ENCODE data around the gene C2orf72. TPM values are rescaled to one million over a fixed set of nuclear protein-coding genes. Genes with fewer than 3 reads are reported as not detected.

The C2orf72 gene
- total and polyA plus RNA-seq, 2 donors (not counting 3 experiments of a cell fraction or from before 2014, with no cell fraction given), result 0.01 to 0.11 TPM

- no peak overlapping the region for H3K4me2 ChIP-seq (ENCODE audit: insufficient read depth, low read length)
- DNase-seq (ENCODE audit: low read depth, low spot score) (no peak), FAIRE-seq (no peak)
- no peaks in the 10 kb centered on the region for H3K36me3 ChIP-seq (ENCODE audit: control insufficient read depth in 2 of 2, extremely low read depth in 1 of 2, insufficient read depth in 2 of 2, low read length in 2 of 2)
- CTCF ChIA-PET, result interaction anchor here (1.3 to 1.7 kb wide), 2 partner anchors 12 to 175 kb away, joined by 3 read pairs; no protein-coding TSS in a partner anchor
- intact Hi-C loops (cut with micrococcal nuclease) (no loop called here), dilution Hi-C loops (cut with MboI; ENCODE audit: extremely low pct_ligation_motif_present, low sequenced_read_pairs) (no loop called here)
- POLR2A ChIA-PET, result no interaction called here
- H3K9me3 ChIP-seq (replicated peaks; ENCODE audit: control insufficient read depth, insufficient read depth, low read length), result no peaks in the 10 kb centered on the region
- H3K79me2 ChIP-seq (ENCODE audit: control insufficient read depth, insufficient read depth, low read length), result no peaks in the 10 kb centered on the region
- BruUV-seq (replicated peaks), result no TSS peak
- no peak overlapping the region for H3K27ac ChIP-seq (ENCODE audit: insufficient read depth, low read depth, low read length)
- H3K9ac ChIP-seq (replicated peaks; ENCODE audit: extremely low read depth, insufficient read depth, low read length), result no peak overlapping the region
- no peaks in the 10 kb centered on the region for H3K4me1 ChIP-seq (ENCODE audit: control insufficient read depth, extremely low read depth, insufficient read depth, low read length)
- no peaks in the 10 kb centered on the region for H4K20me1 ChIP-seq (replicated peaks; ENCODE audit: control insufficient read depth, extremely low read depth, insufficient read depth, low read length)
- TF ChIP-seq GATA2 (IDR thresholded peaks at IDR 0.05; ENCODE audit: insufficient read depth, insufficient read length, low read depth, low read length), result no peak
- no peak for TF ChIP-seq JUN (IDR thresholded peaks at IDR 0.05; ENCODE audit: borderline replicate concordance, insufficient read depth, insufficient read length, low read depth)
- TF ChIP-seq EZH2 (IDR thresholded peaks at IDR 0.05; ENCODE audit: borderline replicate concordance, low read depth, low read length, severe bottlenecking), result no peak
- TF ChIP-seq POLR2A (IDR thresholded peaks at IDR 0.05; ENCODE audit: low read depth, low read length), result no peak
- no peak for TF ChIP-seq FOS (IDR thresholded peaks at IDR 0.05; ENCODE audit: borderline replicate concordance, insufficient read depth, low read length)
- no peak for TF ChIP-seq POLR2AphosphoS5 (IDR thresholded peaks at IDR 0.05; ENCODE audit: insufficient read depth, low read depth, low read length)
- TF ChIP-seq CTCF (IDR thresholded peaks at IDR 0.05; ENCODE audit: extremely low read depth in 1 of 2, insufficient read depth in 1 of 2, low read depth in 1 of 2, low read length in 2 of 2), result no peak
- TF ChIP-seq, protein P1, sequence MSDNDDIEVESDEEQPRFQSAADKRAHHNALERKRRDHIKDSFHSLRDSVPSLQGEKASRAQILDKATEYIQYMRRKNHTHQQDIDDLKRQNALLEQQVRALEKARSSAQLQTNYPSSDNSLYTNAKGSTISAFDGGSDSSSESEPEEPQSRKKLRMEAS (IDR thresholded peaks at IDR 0.05; ENCODE audit: insufficient read depth, insufficient read length), result no peak
- TF ChIP-seq MYC (IDR thresholded peaks at IDR 0.05; ENCODE audit: low read depth, low read length), result no peak
- H3K9me1 ChIP-seq (replicated peaks; ENCODE audit: control insufficient read depth, extremely low read depth, insufficient read depth, low read length), result no peaks in the 10 kb centered on the region
- H2AFZ ChIP-seq (ENCODE audit: low read depth, low read length), result no peak overlapping the region
- peaks cover 2 to 10% of the 10 kb centered on the region in 2 experiments for H3K27me3 ChIP-seq (ENCODE audit: control insufficient read depth in 2 of 2, insufficient read depth in 2 of 2, low read length in 2 of 2)
- H3K4me3 ChIP-seq (replicated peaks in 1 of 3; ENCODE audit: insufficient read depth in 1 of 3, low read depth in 1 of 3, low read length in 3 of 3), result no peak overlapping the region
Observed at GRCh38 chr2:230999477-230999876, 37.8 kb upstream of the C2orf72 start.

All from endothelial cell of umbilical vein (primary cell).